K562 (cell line): ENCODE data around the gene KLHL13. TPM values are rescaled to one million over a fixed set of nuclear protein-coding genes. Genes with fewer than 3 reads are reported as not detected.

Source experiments
- ATAC-seq: fragments of 200-7000 bp; cut with Tn5 transposase; 3 replicates; pipeline ENCODE4 v1.9.1; 2020; ENCODE audit warnings: moderate library complexity
- BruUV-seq: library from RNA; stranded (reverse); fragments of 400-500 nt; replicated peaks from 2 replicates; lab custom pipeline; 2021; lab: Mats Ljungman, UMichigan
- CTCF ChIA-PET: fragments of 300-600 bp; formaldehyde crosslinking; extraction: SDS; loops from one replicate; lab custom pipeline; 2021; ENCODE audit warnings: low intra/inter-chr PET ratio; lab: Yijun Ruan, JAX
- POLR2A ChIA-PET: fragments of 300-600, 350-650 bp; sonication (Branson Sonifier 250); formaldehyde crosslinking; extraction: SDS; loops from one replicate; lab custom pipeline; 2021; ENCODE audit warnings: antibody characterized with exemption, inconsistent platforms; lab: Yijun Ruan, JAX
- DNase-seq, 4 experiments: peaks; one replicate each; pipeline versions ENCODE4 v3.0.0 to v3.0.0-alpha.2; 2011 to 2018; ENCODE audit warnings: low spot score in 3 of 4, mixed read lengths in 3 of 4; ENCODE audit errors: extremely low read depth in 1 of 4
- FAIRE-seq: peaks from 2 replicates; lab custom pipeline; 2011; peaks lifted over from hg19 to GRCh38; lab: Jason Lieb, UNC
- H2AFZ ChIP-seq: 2 replicates; pipeline ENCODE4 v1.6.0; 2011; ENCODE audit warnings: low read depth, low read length, control low read depth, inconsistent platforms
- H3K27ac ChIP-seq: fragments of 200-600 bp; 3 replicates; pipeline ENCODE4 v1.8.0; 2011; ENCODE audit warnings: low read depth, mild to moderate bottlenecking, control low read depth, inconsistent platforms, low read length, moderate library complexity, mixed read lengths; ENCODE audit errors: extremely low read depth
- H3K27me3 ChIP-seq, 2 experiments: fragments of 300-600 bp in 1 of 2; 2 replicates in 1 of 2; 3 replicates in 1 of 2; pipeline versions ENCODE4 v1.6.0 to v1.8.0; 2011; ENCODE audit warnings: inconsistent platforms in 2 of 2, low read length in 2 of 2, mild to moderate bottlenecking in 1 of 2, mixed read lengths in 1 of 2, moderate library complexity in 1 of 2; ENCODE audit not compliant: control insufficient read depth in 2 of 2, insufficient read depth in 2 of 2
- H3K36me3 ChIP-seq: fragments of 300-600 bp; 3 replicates; pipeline ENCODE4 v1.8.0; 2011; ENCODE audit warnings: mild to moderate bottlenecking, low read length, inconsistent platforms; ENCODE audit not compliant: control insufficient read depth, insufficient read depth
- H3K4me1 ChIP-seq, 2 experiments: fragments of 200-600 bp in 1 of 2; replicated peaks in 1 of 2; 2 replicates in 1 of 2; 3 replicates in 1 of 2; pipeline versions ENCODE4 v1.5.1 to v1.8.0; 2011; ENCODE audit warnings: inconsistent platforms in 2 of 2, low read length in 2 of 2, mild to moderate bottlenecking in 1 of 2, mixed read lengths in 1 of 2, moderate library complexity in 1 of 2; ENCODE audit not compliant: control insufficient read depth in 2 of 2, insufficient read depth in 2 of 2
- H3K4me2 ChIP-seq: 2 replicates; pipeline ENCODE4 v1.6.1; 2011; ENCODE audit warnings: low read length, control low read depth, inconsistent platforms, mixed read lengths; ENCODE audit not compliant: insufficient read depth
- H3K4me3 ChIP-seq: fragments of 200-600 bp; sonication (generic), shearing (Covaris generic); 2 replicates; pipeline ENCODE4 v1.5.1; 2016; ENCODE audit warnings: control low read depth, inconsistent platforms
- H3K79me2 ChIP-seq: fragments of 200-600 bp; 3 replicates; pipeline ENCODE4 v1.8.0; 2011; ENCODE audit warnings: low read length, inconsistent platforms; ENCODE audit not compliant: control insufficient read depth, insufficient read depth
- H3K9ac ChIP-seq, 2 experiments: 2 replicates each; pipeline versions ENCODE4 v1.6.0 to v1.6.1; 2011; ENCODE audit warnings: low read depth in 2 of 2, low read length in 2 of 2, control low read depth in 1 of 2, inconsistent platforms in 1 of 2, mild to moderate bottlenecking in 1 of 2, mixed read lengths in 1 of 2; ENCODE audit not compliant: insufficient read depth in 1 of 2
- H3K9me1 ChIP-seq: one replicate; pipeline ENCODE4 v1.6.0; 2011; ENCODE audit warnings: inconsistent platforms, mild to moderate bottlenecking, low read length, moderate library complexity; ENCODE audit not compliant: control insufficient read depth, insufficient read depth
- H3K9me3 ChIP-seq: replicated peaks from 2 replicates; pipeline ENCODE4 v1.5.1; 2011; ENCODE audit warnings: low read depth, low read length, inconsistent platforms; ENCODE audit not compliant: control insufficient read depth, insufficient read depth
- H4K20me1 ChIP-seq: replicated peaks from 2 replicates; pipeline ENCODE4 v1.6.1; 2011; ENCODE audit warnings: low read length, inconsistent platforms, mixed read lengths; ENCODE audit not compliant: control insufficient read depth, insufficient read depth
- HOXB6 ChIP-seq: fragments of 250-450 bp; sonication (Bioruptor Pico); IDR thresholded peaks from 2 replicates; pipeline ENCODE4 v1.5.1; 2022; ENCODE audit warnings: mild to moderate bottlenecking, borderline replicate concordance
- IRF2 ChIP-seq: sonication (generic); formaldehyde crosslinking; IDR thresholded peaks from 2 replicates; pipeline ENCODE4 v1.8.1; 2022; ENCODE audit warnings: mild to moderate bottlenecking, missing genetic modification reagents
- KDM2B ChIP-seq: fragments of 250-450 bp; sonication (Bioruptor Pico); IDR thresholded peaks from 2 replicates; pipeline ENCODE4 v1.8.0; 2021; ENCODE audit warnings: mild to moderate bottlenecking, moderate library complexity
- TEAD2 ChIP-seq: fragments of 450-650 bp; IDR thresholded peaks from 2 replicates; pipeline ENCODE4 v1.6.1; 2016; ENCODE audit warnings: missing genetic modification characterization, control low read depth, missing compliant biosample characterization
- ZNF408 ChIP-seq: fragments of 250-450 bp; sonication (Bioruptor Pico); IDR thresholded peaks from 2 replicates; pipeline ENCODE4 v1.4.0; 2020; ENCODE audit warnings: low read depth, mild to moderate bottlenecking, moderate library complexity
- ZNF764 ChIP-seq: fragments of 250-450 bp; sonication (Bioruptor Pico); IDR thresholded peaks from 2 replicates; pipeline ENCODE4 v1.4.0; 2020; ENCODE audit warnings: low read depth, mild to moderate bottlenecking, moderate library complexity
- WGBS: fragments of 100-300 bp; shearing (Covaris generic); methylation state at CpG from one replicate; pipeline ENCODE4 v1.1.6; 2016; ENCODE audit warnings: low coverage, mixed read lengths; ENCODE audit not compliant: insufficient coverage; ENCODE audit errors: missing lambda C conversion rate; 5-methylcytosine and 5-hydroxymethylcytosine counted together
- in situ Hi-C: fragments of 300-500 bp; cut with MboI; formaldehyde crosslinking; loops from 4 replicates; pipeline ENCODE4 v1.15.0; 2018; ENCODE audit warnings: inconsistent platforms, mixed read lengths
- intact Hi-C: fragments of 100-400 bp; cut with micrococcal nuclease; formaldehyde crosslinking; loops from 2 replicates; pipeline ENCODE4 v1.14.2; 2022
- polyA plus RNA-seq, 8 experiments: library from polyadenylated mRNA; depleted of rRNA in 4 of 8; stranded (reverse) in 5 of 8; unstranded in 3 of 8; fragments of >200 nt; fragmentation: Nextera tagmentation in 2 of 8; fragmentation: Illumina TruSeq in 1 of 8; extraction: Ambion mirVana in 2 of 8; extraction: Trizol in 1 of 8; gene quantifications; 2 replicates each; pipeline versions ENCODE4 v1.2.1 to v1.2.3, GENCODE V29; 2011 to 2014; ENCODE audit warnings: inconsistent platforms in 1 of 8, missing spikeins in 1 of 8
- total RNA-seq, 7 experiments: library from RNA; depleted of rRNA in 6 of 7; stranded (reverse); fragments of >200 nt in 6 of 7; fragmentation: Illumina TruSeq in 2 of 7; extraction: Trizol in 2 of 7; gene quantifications; 2 replicates each; pipeline versions ENCODE4 v1.2.1 to v1.2.3, GENCODE V29; 2011 to 2021; ENCODE audit warnings: low replicate concordance in 1 of 7
- TF ChIP-seq, protein P1 (sequence below): fragments of 250-450 bp; sonication (Bioruptor Pico); IDR thresholded peaks from 2 replicates; pipeline ENCODE4 v1.8.0; 2022; ENCODE audit warnings: inconsistent platforms, mild to moderate bottlenecking, moderate library complexity, borderline replicate concordance
- TF ChIP-seq, protein P2 (sequence below): conservative IDR thresholded peaks from 2 replicates; pipeline ENCODE4 v1.6.1; 2011; ENCODE audit warnings: low read depth, mild to moderate bottlenecking, low read length; ENCODE audit not compliant: control insufficient read depth
- TF ChIP-seq, protein P3 (sequence below): fragments of 250-450 bp; sonication (Bioruptor Pico); IDR thresholded peaks from 2 replicates; pipeline ENCODE4 v1.4.0; 2020; ENCODE audit warnings: mild to moderate bottlenecking, moderate library complexity
- TF ChIP-seq, protein P4 (sequence below): IDR thresholded peaks from 2 replicates; pipeline ENCODE4 v1.6.1; 2014; ENCODE audit warnings: antibody characterized with exemption
- TF ChIP-seq, protein P5 (sequence below): IDR thresholded peaks from 3 replicates; pipeline ENCODE4 v1.6.1; 2011; ENCODE audit warnings: borderline replicate concordance, mild to moderate bottlenecking, moderate library complexity; ENCODE audit not compliant: insufficient read length; ENCODE audit errors: extremely low read depth

The KLHL13 gene
- total and polyA plus RNA-seq, 9 of the 15 experiments (the other 6 are each of a cell fraction or from before 2014, with no cell fraction given): 1.2 to 4.1 (median 2.2) TPM

DNA sequence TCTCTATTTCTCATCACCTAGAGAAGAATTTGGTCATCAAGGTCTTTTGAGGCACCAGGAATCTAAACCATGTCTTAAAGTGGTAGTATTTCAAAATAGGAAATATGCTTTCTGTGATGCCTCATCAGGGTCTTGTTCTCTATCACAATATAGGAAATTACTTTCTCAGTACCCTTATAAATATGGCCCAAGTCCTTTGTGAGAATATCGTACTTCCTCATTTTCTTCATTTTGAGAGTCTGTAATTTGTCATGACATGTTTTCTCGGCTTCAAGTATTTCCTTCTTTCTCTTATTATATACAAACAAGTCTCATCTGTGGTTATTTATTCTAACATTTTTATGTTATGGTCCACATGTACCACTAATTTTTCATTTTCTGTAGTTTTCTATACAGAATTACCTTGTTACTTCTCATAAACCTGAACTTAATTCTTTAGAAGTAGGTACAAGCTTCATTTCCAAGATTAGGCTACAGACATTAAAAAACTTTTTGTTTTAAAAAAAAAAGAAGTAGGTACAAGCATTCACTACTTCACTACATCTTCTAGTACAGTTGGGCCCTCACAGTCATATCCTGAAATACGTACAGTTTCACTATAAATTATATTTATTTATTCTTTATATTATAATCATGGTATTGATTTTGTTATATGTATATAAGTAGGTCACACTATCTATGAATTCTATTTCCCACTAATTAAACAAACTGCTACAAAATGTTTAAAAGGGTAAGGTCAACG is 54.4 kb downstream of the KLHL13 start:
- Histone ChIP-seq H3K27ac (no peak overlapping the region), H3K4me1 (no peaks in the 10 kb centered on the region), H3K79me2 (no peaks in the 10 kb centered on the region), H2AFZ (no peak overlapping the region), H3K27me3 (no peaks in the 10 kb centered on the region), H3K9me1 (no peaks in the 10 kb centered on the region), H3K4me2 (no peak overlapping the region), H3K36me3 (no peaks in the 10 kb centered on the region), H3K9me3 (no peaks in the 10 kb centered on the region), H4K20me1 (no peaks in the 10 kb centered on the region), H3K4me3 (no peak overlapping the region), H3K9ac (no peak overlapping the region)
- BruUV-seq: no TSS peak
- 3% methylated on average over 4 of the region's 4 CpGs for WGBS
- POLR2A ChIA-PET: no interaction called here
- DNase-seq (no peak), FAIRE-seq (no peak), ATAC-seq (no peak)
- intact Hi-C loops (no loop called here), in situ Hi-C loops (no loop called here)
- CTCF ChIA-PET: no interaction called here
- TF ChIP-seq, protein P1, sequence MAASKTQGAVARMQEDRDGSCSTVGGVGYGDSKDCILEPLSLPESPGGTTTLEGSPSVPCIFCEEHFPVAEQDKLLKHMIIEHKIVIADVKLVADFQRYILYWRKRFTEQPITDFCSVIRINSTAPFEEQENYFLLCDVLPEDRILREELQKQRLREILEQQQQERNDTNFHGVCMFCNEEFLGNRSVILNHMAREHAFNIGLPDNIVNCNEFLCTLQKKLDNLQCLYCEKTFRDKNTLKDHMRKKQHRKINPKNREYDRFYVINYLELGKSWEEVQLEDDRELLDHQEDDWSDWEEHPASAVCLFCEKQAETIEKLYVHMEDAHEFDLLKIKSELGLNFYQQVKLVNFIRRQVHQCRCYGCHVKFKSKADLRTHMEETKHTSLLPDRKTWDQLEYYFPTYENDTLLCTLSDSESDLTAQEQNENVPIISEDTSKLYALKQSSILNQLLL (CRISPR knock-in tag): no peak
- TF ChIP-seq, protein P2, sequence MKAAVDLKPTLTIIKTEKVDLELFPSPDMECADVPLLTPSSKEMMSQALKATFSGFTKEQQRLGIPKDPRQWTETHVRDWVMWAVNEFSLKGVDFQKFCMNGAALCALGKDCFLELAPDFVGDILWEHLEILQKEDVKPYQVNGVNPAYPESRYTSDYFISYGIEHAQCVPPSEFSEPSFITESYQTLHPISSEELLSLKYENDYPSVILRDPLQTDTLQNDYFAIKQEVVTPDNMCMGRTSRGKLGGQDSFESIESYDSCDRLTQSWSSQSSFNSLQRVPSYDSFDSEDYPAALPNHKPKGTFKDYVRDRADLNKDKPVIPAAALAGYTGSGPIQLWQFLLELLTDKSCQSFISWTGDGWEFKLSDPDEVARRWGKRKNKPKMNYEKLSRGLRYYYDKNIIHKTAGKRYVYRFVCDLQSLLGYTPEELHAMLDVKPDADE: no peak
- TF ChIP-seq, protein P3, sequence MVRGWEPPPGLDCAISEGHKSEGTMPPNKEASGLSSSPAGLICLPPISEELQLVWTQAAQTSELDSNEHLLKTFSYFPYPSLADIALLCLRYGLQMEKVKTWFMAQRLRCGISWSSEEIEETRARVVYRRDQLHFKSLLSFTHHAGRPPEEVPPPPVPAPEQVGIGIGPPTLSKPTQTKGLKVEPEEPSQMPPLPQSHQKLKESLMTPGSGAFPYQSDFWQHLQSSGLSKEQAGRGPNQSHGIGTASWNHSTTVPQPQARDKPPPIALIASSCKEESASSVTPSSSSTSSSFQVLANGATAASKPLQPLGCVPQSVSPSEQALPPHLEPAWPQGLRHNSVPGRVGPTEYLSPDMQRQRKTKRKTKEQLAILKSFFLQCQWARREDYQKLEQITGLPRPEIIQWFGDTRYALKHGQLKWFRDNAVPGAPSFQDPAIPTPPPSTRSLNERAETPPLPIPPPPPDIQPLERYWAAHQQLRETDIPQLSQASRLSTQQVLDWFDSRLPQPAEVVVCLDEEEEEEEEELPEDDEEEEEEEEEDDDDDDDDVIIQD (CRISPR knock-in tag): no peak
- TF ChIP-seq ZNF764 (CRISPR knock-in tag) (no peak), TEAD2 (tag) (no peak), HOXB6 (CRISPR knock-in tag) (no peak), ZNF408 (CRISPR knock-in tag) (no peak), IRF2 (CRISPR knock-in tag) (no peak), KDM2B (CRISPR knock-in tag) (no peak)
- TF ChIP-seq, protein P4, sequence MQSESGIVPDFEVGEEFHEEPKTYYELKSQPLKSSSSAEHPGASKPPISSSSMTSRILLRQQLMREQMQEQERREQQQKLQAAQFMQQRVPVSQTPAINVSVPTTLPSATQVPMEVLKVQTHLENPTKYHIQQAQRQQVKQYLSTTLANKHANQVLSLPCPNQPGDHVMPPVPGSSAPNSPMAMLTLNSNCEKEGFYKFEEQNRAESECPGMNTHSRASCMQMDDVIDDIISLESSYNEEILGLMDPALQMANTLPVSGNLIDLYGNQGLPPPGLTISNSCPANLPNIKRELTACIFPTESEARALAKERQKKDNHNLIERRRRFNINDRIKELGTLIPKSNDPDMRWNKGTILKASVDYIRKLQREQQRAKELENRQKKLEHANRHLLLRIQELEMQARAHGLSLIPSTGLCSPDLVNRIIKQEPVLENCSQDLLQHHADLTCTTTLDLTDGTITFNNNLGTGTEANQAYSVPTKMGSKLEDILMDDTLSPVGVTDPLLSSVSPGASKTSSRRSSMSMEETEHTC: no peak
- TF ChIP-seq, protein P5, sequence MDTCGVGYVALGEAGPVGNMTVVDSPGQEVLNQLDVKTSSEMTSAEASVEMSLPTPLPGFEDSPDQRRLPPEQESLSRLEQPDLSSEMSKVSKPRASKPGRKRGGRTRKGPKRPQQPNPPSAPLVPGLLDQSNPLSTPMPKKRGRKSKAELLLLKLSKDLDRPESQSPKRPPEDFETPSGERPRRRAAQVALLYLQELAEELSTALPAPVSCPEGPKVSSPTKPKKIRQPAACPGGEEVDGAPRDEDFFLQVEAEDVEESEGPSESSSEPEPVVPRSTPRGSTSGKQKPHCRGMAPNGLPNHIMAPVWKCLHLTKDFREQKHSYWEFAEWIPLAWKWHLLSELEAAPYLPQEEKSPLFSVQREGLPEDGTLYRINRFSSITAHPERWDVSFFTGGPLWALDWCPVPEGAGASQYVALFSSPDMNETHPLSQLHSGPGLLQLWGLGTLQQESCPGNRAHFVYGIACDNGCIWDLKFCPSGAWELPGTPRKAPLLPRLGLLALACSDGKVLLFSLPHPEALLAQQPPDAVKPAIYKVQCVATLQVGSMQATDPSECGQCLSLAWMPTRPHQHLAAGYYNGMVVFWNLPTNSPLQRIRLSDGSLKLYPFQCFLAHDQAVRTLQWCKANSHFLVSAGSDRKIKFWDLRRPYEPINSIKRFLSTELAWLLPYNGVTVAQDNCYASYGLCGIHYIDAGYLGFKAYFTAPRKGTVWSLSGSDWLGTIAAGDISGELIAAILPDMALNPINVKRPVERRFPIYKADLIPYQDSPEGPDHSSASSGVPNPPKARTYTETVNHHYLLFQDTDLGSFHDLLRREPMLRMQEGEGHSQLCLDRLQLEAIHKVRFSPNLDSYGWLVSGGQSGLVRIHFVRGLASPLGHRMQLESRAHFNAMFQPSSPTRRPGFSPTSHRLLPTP: no peak
